ENCODE data around the gene CGAS. TPM values are rescaled to one million over a fixed set of nuclear protein-coding genes. Genes with fewer than 3 reads are reported as not detected.
"Not testable (repeated sequence)": the region's sequence is repeated elsewhere in the genome, so short reads cannot be mapped to it uniquely, and the experiment has no call there.

Gene CGAS
- total RNA-seq, 1 experiment from 2014 or later, result 4.6 TPM

DNA sequence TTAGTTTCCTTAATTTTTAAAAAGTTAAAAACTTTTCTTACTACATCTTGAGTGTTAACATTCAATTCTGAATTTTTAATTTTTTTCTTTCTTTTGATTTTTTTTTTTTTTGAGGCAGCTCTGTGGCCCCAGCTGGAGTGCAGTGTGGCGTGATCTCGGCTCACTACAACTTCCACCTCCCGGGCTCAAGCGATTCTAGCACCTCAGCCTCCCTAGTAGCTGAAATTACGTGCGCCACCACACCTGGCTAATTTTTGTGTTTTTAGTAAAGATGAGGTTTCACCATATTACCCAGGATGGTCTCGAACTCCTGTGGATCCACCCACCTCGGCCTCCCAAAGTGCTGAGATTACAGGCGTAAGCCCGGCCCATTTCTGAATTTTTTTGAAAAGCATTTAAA, 56.2 kb downstream of the CGAS start:
- CTCF ChIA-PET, result interaction anchor here (0.6 kb wide), 1 partner anchor 279 kb away, joined by 7 read pairs; no protein-coding TSS in a partner anchor
- H3K4me3 ChIP-seq (ENCODE audit: low read depth, low read length, poor library complexity, severe bottlenecking), result no peak overlapping the region
- no peaks in the 10 kb centered on the region for H3K36me3 ChIP-seq (ENCODE audit: insufficient read depth, low read length, poor library complexity, severe bottlenecking)
- POLR2A ChIA-PET (ENCODE audit: low non-redundant PET), result interaction anchor here (0.7 kb wide), 1 partner anchor 1318 kb away, joined by 7 read pairs; no protein-coding TSS in a partner anchor
- no peaks in the 10 kb centered on the region for H3K9me3 ChIP-seq (ENCODE audit: low read depth, low read length, poor library complexity, severe bottlenecking)
- H3K4me1 ChIP-seq (ENCODE audit: insufficient read depth, low read length, poor library complexity, severe bottlenecking), result no peaks in the 10 kb centered on the region
- BruUV-seq (replicated peaks), result no TSS peak
- intact Hi-C loops (cut with micrococcal nuclease; ENCODE audit: unreplicated experiment), result no loop called here
- no peak for TF ChIP-seq EZH2 (IDR thresholded peaks at IDR 0.05; ENCODE audit: borderline replicate concordance, low read depth, low read length, poor library complexity, severe bottlenecking)
- TF ChIP-seq, protein P1, sequence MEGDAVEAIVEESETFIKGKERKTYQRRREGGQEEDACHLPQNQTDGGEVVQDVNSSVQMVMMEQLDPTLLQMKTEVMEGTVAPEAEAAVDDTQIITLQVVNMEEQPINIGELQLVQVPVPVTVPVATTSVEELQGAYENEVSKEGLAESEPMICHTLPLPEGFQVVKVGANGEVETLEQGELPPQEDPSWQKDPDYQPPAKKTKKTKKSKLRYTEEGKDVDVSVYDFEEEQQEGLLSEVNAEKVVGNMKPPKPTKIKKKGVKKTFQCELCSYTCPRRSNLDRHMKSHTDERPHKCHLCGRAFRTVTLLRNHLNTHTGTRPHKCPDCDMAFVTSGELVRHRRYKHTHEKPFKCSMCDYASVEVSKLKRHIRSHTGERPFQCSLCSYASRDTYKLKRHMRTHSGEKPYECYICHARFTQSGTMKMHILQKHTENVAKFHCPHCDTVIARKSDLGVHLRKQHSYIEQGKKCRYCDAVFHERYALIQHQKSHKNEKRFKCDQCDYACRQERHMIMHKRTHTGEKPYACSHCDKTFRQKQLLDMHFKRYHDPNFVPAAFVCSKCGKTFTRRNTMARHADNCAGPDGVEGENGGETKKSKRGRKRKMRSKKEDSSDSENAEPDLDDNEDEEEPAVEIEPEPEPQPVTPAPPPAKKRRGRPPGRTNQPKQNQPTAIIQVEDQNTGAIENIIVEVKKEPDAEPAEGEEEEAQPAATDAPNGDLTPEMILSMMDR (conservative IDR thresholded peaks at IDR 0.05; ENCODE audit: low read depth, low read length), result no peak
- DNase-seq (ENCODE audit: low spot score), result no peak
- no peaks in the 10 kb centered on the region for H3K27me3 ChIP-seq (replicated peaks; ENCODE audit: insufficient read depth, low read depth, low read length, poor library complexity)
- H3K27ac ChIP-seq (ENCODE audit: low read depth, low read length, poor library complexity, severe bottlenecking), result no peak overlapping the region

DNA sequence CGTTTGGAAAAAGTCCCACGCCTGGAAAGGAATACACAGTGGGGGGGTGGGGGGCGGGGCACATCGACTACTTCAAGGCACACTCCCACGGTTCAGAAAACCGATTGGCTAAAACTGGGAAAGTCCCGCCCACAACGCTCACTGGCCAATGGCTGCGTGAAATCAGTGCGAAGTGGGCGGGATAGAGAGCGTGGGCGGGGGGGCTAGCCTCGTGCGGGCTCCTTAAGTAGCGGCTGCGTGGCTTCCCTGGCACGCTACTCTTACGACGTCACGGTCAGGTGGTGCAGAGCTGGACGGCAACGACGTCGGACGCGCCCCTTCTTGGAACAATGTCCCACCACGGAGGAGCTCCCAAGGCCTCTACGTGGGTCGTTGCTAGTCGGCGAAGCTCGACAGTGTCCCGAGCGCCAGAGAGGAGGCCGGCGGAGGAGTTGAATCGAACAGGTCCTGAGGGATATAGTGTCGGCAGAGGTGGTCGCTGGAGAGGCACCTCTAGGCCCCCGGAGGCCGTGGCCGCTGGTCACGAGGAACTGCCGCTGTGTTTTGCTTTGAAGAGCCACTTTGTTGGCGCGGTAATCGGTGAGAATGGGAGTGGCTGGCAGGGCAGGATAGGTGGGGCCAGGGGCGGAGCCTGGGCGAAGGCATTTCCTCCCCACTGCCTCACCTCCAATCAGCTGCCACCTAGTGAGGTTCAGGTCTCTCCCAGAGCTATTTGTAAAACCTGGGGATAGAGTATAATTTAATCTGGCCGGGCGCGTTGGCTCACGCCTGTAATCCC, 57.3 kb downstream of the CGAS start, which contains the start of gene DDX43:
Gene DDX43, plus strand, starts transcription at position 252 of the 778 bp plus-strand sequence. Its CDS starts 78 bp downstream, at position 330.
- Histone ChIP-seq H3K27me3 (replicated peaks; ENCODE audit: insufficient read depth, low read depth, low read length, poor library complexity) (no peaks in the 10 kb centered on the region), H3K36me3 (ENCODE audit: insufficient read depth, low read length, poor library complexity, severe bottlenecking) (no peaks in the 10 kb centered on the region), H3K27ac (ENCODE audit: low read depth, low read length, poor library complexity, severe bottlenecking) (no peak within 1 kb of the TSS), H3K9me3 (ENCODE audit: low read depth, low read length, poor library complexity, severe bottlenecking) (no peaks in the 10 kb centered on the region), H3K4me3 (ENCODE audit: low read depth, low read length, poor library complexity, severe bottlenecking) (no peak within 1 kb of the TSS), H3K4me1 (ENCODE audit: insufficient read depth, low read length, poor library complexity, severe bottlenecking) (no peaks in the 10 kb centered on the region)
- POLR2A ChIA-PET (ENCODE audit: low non-redundant PET), result interaction anchor here (0.6 to 0.7 kb wide), 2 partner anchors 68 to 1317 kb away, joined by 3 to 7 read pairs; no protein-coding TSS in a partner anchor
- DNase-seq (ENCODE audit: low spot score), result no peak
- CTCF ChIA-PET, result no interaction called here
- intact Hi-C loops (cut with micrococcal nuclease; ENCODE audit: unreplicated experiment), result no loop called here
- BruUV-seq (replicated peaks), result no TSS peak
- TF ChIP-seq EZH2 (IDR thresholded peaks at IDR 0.05; ENCODE audit: borderline replicate concordance, low read depth, low read length, poor library complexity, severe bottlenecking), result no peak
- TF ChIP-seq, protein P1 (conservative IDR thresholded peaks at IDR 0.05; ENCODE audit: low read depth, low read length), result no peak

DNA sequence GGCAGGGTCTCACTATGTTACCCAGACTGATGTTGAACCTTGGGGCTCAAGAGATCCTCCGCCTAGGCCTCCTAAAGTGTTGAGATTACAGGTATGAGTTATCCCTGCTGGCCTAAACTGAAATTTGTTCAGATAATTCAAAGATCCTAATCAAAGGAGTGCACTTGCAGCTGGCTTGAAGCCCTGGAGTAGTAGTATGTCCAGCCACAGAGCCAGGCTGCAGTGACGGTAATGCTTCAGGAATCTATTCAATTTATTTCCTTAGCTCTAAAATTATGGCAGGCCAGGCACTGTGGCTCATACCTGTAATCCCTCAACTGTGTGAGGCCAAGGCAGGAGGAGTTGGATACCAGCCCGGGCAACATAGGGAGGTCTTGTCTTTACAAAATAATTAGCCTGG, 58.8 kb downstream of the CGAS start:
- ChIA-PET POLR2A (ENCODE audit: low non-redundant PET) (no interaction called here), CTCF (no interaction called here)
- Histone ChIP-seq H3K4me3 (ENCODE audit: low read depth, low read length, poor library complexity, severe bottlenecking) (no peak overlapping the region), H3K4me1 (ENCODE audit: insufficient read depth, low read length, poor library complexity, severe bottlenecking) (no peaks in the 10 kb centered on the region), H3K36me3 (ENCODE audit: insufficient read depth, low read length, poor library complexity, severe bottlenecking) (no peaks in the 10 kb centered on the region), H3K27ac (ENCODE audit: low read depth, low read length, poor library complexity, severe bottlenecking) (no peak overlapping the region), H3K27me3 (replicated peaks; ENCODE audit: insufficient read depth, low read depth, low read length, poor library complexity) (no peaks in the 10 kb centered on the region), H3K9me3 (ENCODE audit: low read depth, low read length, poor library complexity, severe bottlenecking) (no peaks in the 10 kb centered on the region)
- BruUV-seq (replicated peaks), result no TSS peak
- TF ChIP-seq, protein P1 (conservative IDR thresholded peaks at IDR 0.05; ENCODE audit: low read depth, low read length), result no peak
- no peak for TF ChIP-seq EZH2 (IDR thresholded peaks at IDR 0.05; ENCODE audit: borderline replicate concordance, low read depth, low read length, poor library complexity, severe bottlenecking)
- intact Hi-C loops (cut with micrococcal nuclease; ENCODE audit: unreplicated experiment), result no loop called here
- no peak for DNase-seq (ENCODE audit: low spot score)

DNA sequence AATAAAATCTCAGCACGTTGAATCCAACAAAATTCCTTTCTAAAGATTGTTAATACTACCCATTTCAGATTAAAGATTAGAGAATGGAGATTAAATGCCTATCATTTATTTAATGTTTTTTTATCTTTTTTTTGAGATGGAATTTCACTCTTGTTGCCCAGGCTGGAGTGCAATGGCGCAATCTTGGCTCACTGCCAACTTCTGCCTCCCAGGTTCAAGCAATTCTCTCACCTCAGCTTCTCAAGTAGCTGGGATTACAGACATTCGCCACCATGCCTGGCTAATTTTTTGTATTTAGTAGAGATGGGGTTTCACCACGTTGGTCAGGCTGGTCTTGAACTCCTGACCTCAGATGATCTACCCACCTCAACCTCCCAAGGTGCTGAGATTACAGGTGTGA, 59.9 kb downstream of the CGAS start:
- POLR2A ChIA-PET (ENCODE audit: low non-redundant PET), result interaction anchor here (0.7 kb wide), 2 partner anchors 294 to 890 kb away, joined by 3 to 15 read pairs; no protein-coding TSS in a partner anchor
- H3K4me3 ChIP-seq (ENCODE audit: low read depth, low read length, poor library complexity, severe bottlenecking); H3K27ac ChIP-seq (ENCODE audit: low read depth, low read length, poor library complexity, severe bottlenecking); intact Hi-C loops (cut with micrococcal nuclease; ENCODE audit: unreplicated experiment); BruUV-seq (replicated peaks); H3K4me1 ChIP-seq (ENCODE audit: insufficient read depth, low read length, poor library complexity, severe bottlenecking); H3K27me3 ChIP-seq (replicated peaks; ENCODE audit: insufficient read depth, low read depth, low read length, poor library complexity); CTCF ChIA-PET; DNase-seq (ENCODE audit: low spot score); H3K36me3 ChIP-seq (ENCODE audit: insufficient read depth, low read length, poor library complexity, severe bottlenecking); H3K9me3 ChIP-seq (ENCODE audit: low read depth, low read length, poor library complexity, severe bottlenecking): not testable (repeated sequence)
